Muscle of leg (tissue), 11 donors: Measurements from ENCODE around the gene BRPF1. TPM values are rescaled to one million over a fixed set of nuclear protein-coding genes. Genes with fewer than 3 reads are reported as not detected.

Source experiments
- DNase-seq: peaks from one replicate; pipeline ENCODE4 v3.0.0; 2013
- H3K27ac ChIP-seq: one replicate; pipeline ENCODE4 v1.5.1; 2013; ENCODE audit warnings: mild to moderate bottlenecking, low read length, control low read depth
- H3K27me3 ChIP-seq: one replicate; pipeline ENCODE4 v1.6.1; 2013; ENCODE audit warnings: low read length; ENCODE audit not compliant: control insufficient read depth, insufficient read depth
- H3K36me3 ChIP-seq: one replicate; pipeline ENCODE4 v1.6.1; 2013; ENCODE audit warnings: low read length; ENCODE audit not compliant: control insufficient read depth, insufficient read depth
- H3K4me1 ChIP-seq: one replicate; pipeline ENCODE4 v1.6.1; 2013; ENCODE audit warnings: low read length; ENCODE audit not compliant: control insufficient read depth, insufficient read depth
- H3K4me3 ChIP-seq: one replicate; pipeline ENCODE4 v1.5.1; 2013; ENCODE audit warnings: low read length, control low read depth
- H3K9me3 ChIP-seq: replicated peaks from 2 replicates; pipeline ENCODE4 v1.6.1; 2013; ENCODE audit warnings: low read depth, low read length; ENCODE audit not compliant: control insufficient read depth
- WGBS: methylation state at CpG from one replicate; pipeline ENCODE4 v1.1.5; 2013; ENCODE audit warnings: missing lambda C conversion rate; ENCODE audit not compliant: insufficient coverage; 5-methylcytosine and 5-hydroxymethylcytosine counted together
- polyA plus RNA-seq, 8 donors: library from polyadenylated mRNA; unstranded; fragments of 120-200 nt; gene quantifications; one replicate each; pipeline versions ENCODE4 v1.2.1 to v1.2.3, GENCODE V29; 2013; ENCODE audit warnings: inconsistent platforms in 1 of 8, low replicate concordance in 1 of 8; ENCODE audit not compliant: insufficient read length in 8 of 8, insufficient read depth in 1 of 8
- total RNA-seq: library from RNA; stranded (reverse); fragments of 120-200 nt; gene quantifications from one replicate; pipeline ENCODE4 v1.2.4, GENCODE V29; 2013

BRPF1 gene
- total and polyA plus RNA-seq, 9 donors = 11.6 to 17.1 (median 13.9) TPM

GRCh38 chr3:9749296-9749644 lies 17.7 kb downstream of the BRPF1 start:
- peak overlapping the region; percentile 98 for H3K27ac ChIP-seq
- peak; percentile 72 for DNase-seq
- H3K4me1 ChIP-seq = peaks cover 21% of the 10 kb centered on the region
- H3K27me3 ChIP-seq = no peaks in the 10 kb centered on the region
- H3K4me3 ChIP-seq = peak overlapping the region; percentile 75
- H3K9me3 ChIP-seq = no peaks in the 10 kb centered on the region
- WGBS = 2% methylated on average over 19 of the region's 19 CpGs
- H3K36me3 ChIP-seq = peaks cover 68% of the 10 kb centered on the region

- Histone ChIP-seq H3K27ac (peak within 1 kb of the TSS; percentile 98), H3K4me3 (peak within 1 kb of the TSS; percentile 75), H3K4me1 (peaks cover 23% of the 10 kb centered on the region), H3K27me3 (no peaks in the 10 kb centered on the region), H3K9me3 (no peaks in the 10 kb centered on the region), H3K36me3 (peaks cover 67% of the 10 kb centered on the region)
- peak; percentile 99 for DNase-seq
- WGBS = under 1% methylated on average over 55 of the region's 60 CpGs
These were observed 18.4 kb downstream of the BRPF1 start, which contains the start of gene OGG1 for GRCh38 chr3:9749645-9750555. TSS of gene OGG1 (plus strand) at chr3:9749952. CDS start at chr3:9750287, 335 bp downstream.

GRCh38 chr3:9750556-9751411 lies 19.2 kb downstream of the BRPF1 start:
- DNase-seq = no peak
- Histone ChIP-seq H3K4me3 (peak overlapping the region; percentile 75), H3K36me3 (peaks cover 63% of the 10 kb centered on the region), H3K27ac (peak overlapping the region; percentile 98), H3K27me3 (no peaks in the 10 kb centered on the region), H3K9me3 (no peaks in the 10 kb centered on the region), H3K4me1 (peaks cover 23% of the 10 kb centered on the region)
- 42% methylated on average over 15 of the region's 17 CpGs for WGBS

DNA sequence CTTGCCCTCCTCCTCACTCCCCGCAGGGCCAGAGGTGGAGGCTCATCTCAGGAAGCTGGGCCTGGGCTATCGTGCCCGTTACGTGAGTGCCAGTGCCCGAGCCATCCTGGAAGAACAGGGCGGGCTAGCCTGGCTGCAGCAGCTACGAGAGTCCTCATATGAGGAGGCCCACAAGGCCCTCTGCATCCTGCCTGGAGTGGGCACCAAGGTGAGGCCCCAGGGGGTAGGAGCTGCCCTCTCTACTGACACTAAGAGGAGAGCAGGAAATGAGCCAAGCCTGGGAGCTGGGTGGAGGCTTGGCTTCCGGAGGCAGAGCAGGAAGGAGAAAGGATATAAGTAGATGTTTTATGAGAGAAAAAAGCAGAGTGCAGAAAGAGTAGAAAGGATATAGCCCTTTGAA lies 23.1 kb downstream of the BRPF1 start:
- Histone ChIP-seq H3K4me3 (no peak overlapping the region), H3K36me3 (peaks cover 72% of the 10 kb centered on the region), H3K27me3 (no peaks in the 10 kb centered on the region), H3K27ac (no peak overlapping the region), H3K4me1 (peaks cover 16% of the 10 kb centered on the region), H3K9me3 (no peaks in the 10 kb centered on the region)
- WGBS = 78% methylated on average over 7 of the region's 8 CpGs
- no peak for DNase-seq

DNA sequence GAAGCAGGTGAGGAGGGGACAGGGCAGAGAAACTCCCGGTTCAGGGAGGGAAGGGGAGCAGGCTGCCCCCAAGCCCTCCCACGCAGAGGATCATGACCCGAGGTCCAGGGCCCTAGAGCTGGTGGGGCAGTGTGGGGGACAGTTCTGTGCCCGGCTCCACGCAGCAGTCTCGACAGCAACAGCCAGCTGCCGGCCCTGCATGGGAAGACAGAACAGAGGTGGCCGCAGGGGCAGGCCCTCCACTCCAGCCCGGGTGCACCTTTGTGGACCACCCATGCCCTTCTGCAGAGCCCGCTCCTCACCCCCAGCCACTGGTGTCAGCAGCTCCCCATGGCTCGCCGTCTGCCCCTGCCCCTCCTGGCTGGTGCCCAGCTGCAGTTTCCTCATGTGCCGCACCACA lies 25.9 kb downstream of the BRPF1 start:
- WGBS = 80% methylated on average over 10 of the region's 13 CpGs

DNA sequence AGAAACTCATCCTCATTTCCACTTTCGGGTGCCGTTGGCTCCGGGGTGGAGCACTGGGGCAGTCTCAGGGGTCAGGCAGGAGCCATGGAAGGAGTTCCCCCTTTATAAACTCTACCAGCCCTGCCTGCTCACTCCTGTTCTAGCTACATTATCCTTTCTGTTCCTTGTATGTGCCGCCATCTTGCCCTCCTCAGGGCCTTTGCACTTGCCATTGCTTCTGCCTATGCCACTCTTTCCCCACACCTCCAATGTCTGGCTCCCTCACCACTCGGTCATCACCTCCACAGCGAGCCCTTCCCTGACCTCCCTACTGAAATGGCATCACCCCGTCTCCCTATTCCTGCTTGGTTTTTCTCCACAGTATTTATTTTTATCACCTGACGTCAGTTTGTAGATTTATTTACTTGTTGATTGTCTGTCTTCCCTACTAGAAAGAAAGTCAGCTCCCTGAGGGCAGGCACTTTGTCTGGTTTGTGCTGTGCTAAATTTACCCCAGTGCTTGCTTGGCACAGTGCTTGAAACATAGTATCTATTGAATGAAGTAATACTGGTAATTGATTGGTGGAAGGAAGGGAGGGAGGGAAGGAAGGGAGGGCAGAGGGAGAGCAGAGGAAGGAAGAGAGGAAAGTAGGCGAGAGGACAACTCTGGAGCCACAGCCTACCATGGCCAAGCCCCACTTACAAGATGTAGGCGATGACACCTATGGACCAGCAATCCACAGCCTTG lies 29.4 kb downstream of the BRPF1 start:
- H3K27ac ChIP-seq = no peak overlapping the region

More for the DNA sequence above, 25.9 kb downstream of the BRPF1 start:
- Histone ChIP-seq H3K4me3 (no peak overlapping the region), H3K36me3 (peaks cover 76% of the 10 kb centered on the region), H3K27me3 (no peaks in the 10 kb centered on the region), H3K4me1 (peaks cover 2% of the 10 kb centered on the region), H3K27ac (no peak overlapping the region), H3K9me3 (no peaks in the 10 kb centered on the region)
- DNase-seq = no peak

GRCh38 chr3:9761919-9762318 lies 30.4 kb downstream of the BRPF1 start:
- peaks cover 66% of the 10 kb centered on the region for H3K36me3 ChIP-seq
- no peak overlapping the region for H3K27ac ChIP-seq
- no CpG with 5 or more reads among the region's 5 CpGs for WGBS
- H3K4me1 ChIP-seq = peaks cover 2% of the 10 kb centered on the region
- H3K9me3 ChIP-seq = no peaks in the 10 kb centered on the region
- H3K4me3 ChIP-seq = no peak overlapping the region
- DNase-seq = no peak
- no peaks in the 10 kb centered on the region for H3K27me3 ChIP-seq

More for the DNA sequence above, 29.4 kb downstream of the BRPF1 start:
- no peaks in the 10 kb centered on the region for H3K9me3 ChIP-seq
- peaks cover 75% of the 10 kb centered on the region for H3K36me3 ChIP-seq
- 93% methylated on average over 6 of the region's 10 CpGs for WGBS
- H3K4me3 ChIP-seq = no peak overlapping the region
- no peaks in the 10 kb centered on the region for H3K27me3 ChIP-seq
- no peak for DNase-seq
- H3K4me1 ChIP-seq = no peaks in the 10 kb centered on the region

DNA sequence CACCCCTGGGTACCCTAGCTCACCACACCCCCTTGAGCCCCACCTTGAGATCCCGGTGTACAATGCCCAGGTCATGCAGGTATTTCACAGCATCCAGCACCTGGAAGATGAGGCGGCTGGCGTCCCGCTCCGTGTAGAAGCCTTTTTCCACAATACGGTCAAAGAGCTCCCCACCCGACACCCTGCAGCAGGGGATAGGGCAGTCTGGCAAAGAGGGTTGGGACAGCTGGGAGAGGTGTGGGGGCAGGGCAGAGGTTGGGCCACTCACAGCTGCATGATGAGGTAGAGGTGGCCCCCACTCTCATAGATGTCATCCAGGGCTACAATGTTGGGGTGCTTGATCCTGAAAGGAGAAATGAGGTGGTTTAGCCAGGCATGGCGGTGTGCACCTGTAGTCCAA lies 31.3 kb downstream of the BRPF1 start:
- DNase-seq = no peak
- no peak overlapping the region for H3K4me3 ChIP-seq
- no peaks in the 10 kb centered on the region for H3K27me3 ChIP-seq
- peaks cover 62% of the 10 kb centered on the region for H3K36me3 ChIP-seq
- no peak overlapping the region for H3K27ac ChIP-seq
- H3K9me3 ChIP-seq = no peaks in the 10 kb centered on the region
- WGBS = 93% methylated on average over 3 of the region's 8 CpGs
- peaks cover 9% of the 10 kb centered on the region for H3K4me1 ChIP-seq

GRCh38 chr3:9765865-9766264 lies 34.3 kb downstream of the BRPF1 start:
- peaks cover 37% of the 10 kb centered on the region for H3K36me3 ChIP-seq
- H3K27ac ChIP-seq = no peak overlapping the region
- H3K4me1 ChIP-seq = peaks cover 33% of the 10 kb centered on the region
- no peak overlapping the region for H3K4me3 ChIP-seq
- H3K27me3 ChIP-seq = no peaks in the 10 kb centered on the region
- no peaks in the 10 kb centered on the region for H3K9me3 ChIP-seq
- no peak for DNase-seq
- 71% methylated on average over 4 of the region's 4 CpGs for WGBS
